GM18508 (cell line): ENCODE data around the gene NGEF.
"Not testable (repeated sequence)": the region's sequence is repeated elsewhere in the genome, so short reads cannot be mapped to it uniquely, and the experiment has no call there.

Experiments
- ATAC-seq: cut with Tn5 transposase; IDR thresholded peaks from one replicate; pipeline ENCODE4 v1.9.1; 2021; ENCODE audit warnings: moderate number of reproducible peaks; ENCODE audit not compliant: insufficient read depth, unreplicated experiment

NGEF gene

GRCh38 chr2:233013027-233013461 is at the start of gene NGEF:
NGEF (minus strand) TSS chr2:233013256; CDS start chr2:232974890, 38,366 bp downstream.
- no peak for ATAC-seq

GRCh38 chr2:233062451-233062850 is 49.4 kb upstream of the NGEF start:
- ATAC-seq = no peak

GRCh38 chr2:233061591-233062450 is 48.8 kb upstream of the NGEF start:
- ATAC-seq = no peak

- no peak for ATAC-seq
Observed at GRCh38 chr2:233060980-233061590, 48.0 kb upstream of the NGEF start.

GRCh38 chr2:233060501-233060979 is 47.5 kb upstream of the NGEF start:
- ATAC-seq = no peak

- ATAC-seq = no peak
Observed at GRCh38 chr2:233059797-233060500, 46.9 kb upstream of the NGEF start, which contains the start of gene INPP5D. INPP5D (plus strand) TSS chr2:233060342; CDS start chr2:233060479, 137 bp downstream.

- ATAC-seq = no peak
Observed at GRCh38 chr2:233059547-233059796, 46.4 kb upstream of the NGEF start.

- ATAC-seq = no peak
Observed at GRCh38 chr2:233058717-233059546, 45.9 kb upstream of the NGEF start.

GRCh38 chr2:233056961-233057605 is 44.0 kb upstream of the NGEF start:
- no peak for ATAC-seq

- ATAC-seq = no peak
Observed at GRCh38 chr2:233055362-233055761, 42.3 kb upstream of the NGEF start.

- ATAC-seq = no peak
Observed at GRCh38 chr2:233053928-233054784, 41.1 kb upstream of the NGEF start.

GRCh38 chr2:233052517-233052916 is 39.5 kb upstream of the NGEF start:
- ATAC-seq = not testable (repeated sequence)

- no peak for ATAC-seq
Observed at GRCh38 chr2:233051241-233052149, 38.4 kb upstream of the NGEF start.

- no peak for ATAC-seq
Observed at GRCh38 chr2:233049194-233049761, 36.2 kb upstream of the NGEF start.

GRCh38 chr2:233048569-233049193 is 35.6 kb upstream of the NGEF start:
- ATAC-seq = no peak

GRCh38 chr2:233047667-233048066 is 34.6 kb upstream of the NGEF start:
- ATAC-seq = no peak

GRCh38 chr2:233047206-233047605 is 34.1 kb upstream of the NGEF start:
- ATAC-seq = no peak
